KMS-11 (cell line): Measurements from ENCODE around the gene ESRP2.

ENCODE experiments used
- H2AFZ ChIP-seq: fragments of 200-600 bp; sonication (generic); 2 replicates; pipeline ENCODE4 v1.6.1; 2016; ENCODE audit warnings: antibody characterized with exemption, mixed run types, low read depth
- H3K27ac ChIP-seq: fragments of 200-600 bp; sonication (generic); 2 replicates; pipeline ENCODE4 v1.6.1; 2016; ENCODE audit warnings: mild to moderate bottlenecking, mixed run types
- H3K27me3 ChIP-seq: fragments of 200-600 bp; sonication (generic); 2 replicates; pipeline ENCODE4 v1.6.1; 2017; ENCODE audit warnings: mild to moderate bottlenecking, low read depth, mixed run types, moderate library complexity; ENCODE audit not compliant: insufficient read depth
- H3K36me3 ChIP-seq: fragments of 200-600 bp; sonication (generic); 2 replicates; pipeline ENCODE4 v1.6.1; 2017; ENCODE audit warnings: mild to moderate bottlenecking, mixed run types; ENCODE audit not compliant: insufficient read depth
- H3K4me1 ChIP-seq: fragments of 200-600 bp; sonication (generic); 2 replicates; pipeline ENCODE4 v1.6.1; 2016; ENCODE audit warnings: mild to moderate bottlenecking, low read depth, mixed run types; ENCODE audit not compliant: poor library complexity, severe bottlenecking
- H3K4me2 ChIP-seq: fragments of 200-600 bp; sonication (generic); 2 replicates; pipeline ENCODE4 v1.7.0; 2016; ENCODE audit warnings: mild to moderate bottlenecking, mixed run types
- H3K4me3 ChIP-seq: fragments of 200-600 bp; sonication (generic); IDR thresholded peaks from 2 replicates; pipeline ENCODE4 v1.6.1; 2017; ENCODE audit warnings: low read depth, low read length, mixed read lengths; ENCODE audit not compliant: insufficient read depth
- H3K79me2 ChIP-seq: fragments of 200-600 bp; sonication (generic); 2 replicates; pipeline ENCODE4 v1.6.1; 2016; ENCODE audit warnings: low read depth, mixed run types; ENCODE audit not compliant: insufficient read depth
- H3K9ac ChIP-seq: fragments of 200-600 bp; sonication (generic); 2 replicates; pipeline ENCODE4 v1.6.1; 2016; ENCODE audit warnings: mild to moderate bottlenecking, mixed run types
- H4K20me1 ChIP-seq: fragments of 200-600 bp; sonication (generic); 2 replicates; pipeline ENCODE4 v1.6.1; 2016; ENCODE audit warnings: mild to moderate bottlenecking, mixed run types; ENCODE audit not compliant: insufficient read depth
- CTCF ChIP-seq: fragments of 200-600 bp; sonication (generic); conservative IDR thresholded peaks from 2 replicates; pipeline ENCODE4 v1.6.1; 2017; ENCODE audit warnings: low read depth, mild to moderate bottlenecking, antibody characterized with exemption, low read length, moderate library complexity, mixed read lengths

The ESRP2 gene

DNA sequence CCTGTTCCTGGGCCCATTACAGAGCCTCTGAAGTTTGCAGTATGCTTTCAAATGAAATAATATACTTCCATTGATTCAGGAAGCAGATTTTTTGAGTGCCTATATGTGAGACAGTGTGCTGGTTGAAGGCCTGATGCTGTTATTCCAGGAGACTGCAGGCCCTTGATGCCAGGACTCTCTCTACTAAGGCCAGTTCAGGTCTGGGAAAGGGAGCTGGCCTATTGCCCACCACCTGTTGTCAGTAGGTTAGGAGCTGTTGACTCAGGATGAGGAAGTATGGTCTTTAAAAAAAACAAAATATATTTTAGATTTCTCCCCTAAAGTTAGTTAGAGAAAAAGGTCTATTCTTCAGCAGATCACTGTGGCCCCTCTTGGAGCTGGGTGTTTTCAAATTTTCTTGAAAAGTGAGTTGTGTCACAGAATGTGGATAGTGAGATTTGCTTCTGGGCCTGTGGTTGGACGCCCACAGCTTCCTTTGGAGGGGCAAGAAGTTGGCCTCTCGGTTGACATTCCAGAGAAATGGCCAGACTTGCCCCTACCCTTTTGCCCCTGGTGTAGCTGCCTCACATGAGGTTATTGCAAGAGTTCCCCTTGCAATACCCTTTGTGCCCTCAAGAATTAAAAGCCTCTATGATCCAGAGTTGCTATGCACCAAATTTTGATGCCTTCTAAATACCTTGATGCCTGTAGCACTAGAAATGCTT is 7.9 kb downstream of the ESRP2 start:
- H3K4me3 ChIP-seq = no peak overlapping the region
- peaks cover 15% of the 10 kb centered on the region for H3K4me1 ChIP-seq
- no peaks in the 10 kb centered on the region for H3K36me3 ChIP-seq
- no peak overlapping the region for H3K27ac ChIP-seq
- H3K79me2 ChIP-seq = no peaks in the 10 kb centered on the region
- no peak overlapping the region for H3K4me2 ChIP-seq
- H3K9ac ChIP-seq = no peak overlapping the region
- H2AFZ ChIP-seq = no peak overlapping the region
- H4K20me1 ChIP-seq = no peaks in the 10 kb centered on the region
- H3K27me3 ChIP-seq = no peaks in the 10 kb centered on the region
- TF ChIP-seq CTCF = 0 out of 2 replicates have a peak, but pooled peaks have one; percentile 14

GRCh38 chr16:68227183-68227793 is 8.6 kb downstream of the ESRP2 start:
- no peak overlapping the region for H2AFZ ChIP-seq
- H3K79me2 ChIP-seq = no peaks in the 10 kb centered on the region
- H3K36me3 ChIP-seq = no peaks in the 10 kb centered on the region
- H3K4me1 ChIP-seq = peaks cover 15% of the 10 kb centered on the region
- peak overlapping the region; percentile 2; the same call in 1 of the 2 replicates for H3K4me2 ChIP-seq
- H3K9ac ChIP-seq = no peak overlapping the region
- H4K20me1 ChIP-seq = no peaks in the 10 kb centered on the region
- H3K27me3 ChIP-seq = no peaks in the 10 kb centered on the region
- H3K27ac ChIP-seq = no peak overlapping the region
- no peak for TF ChIP-seq CTCF
- H3K4me3 ChIP-seq = no peak overlapping the region

GRCh38 chr16:68226116-68226515 is 9.8 kb downstream of the ESRP2 start:
- Histone ChIP-seq H3K27ac (no peak overlapping the region), H3K4me3 (no peak overlapping the region), H2AFZ (no peak overlapping the region), H3K36me3 (no peaks in the 10 kb centered on the region), H3K27me3 (no peaks in the 10 kb centered on the region), H3K9ac (no peak overlapping the region), H3K79me2 (no peaks in the 10 kb centered on the region), H3K4me1 (peaks cover 15% of the 10 kb centered on the region), H4K20me1 (no peaks in the 10 kb centered on the region), H3K4me2 (no peak overlapping the region)
- TF ChIP-seq CTCF = no peak

DNA sequence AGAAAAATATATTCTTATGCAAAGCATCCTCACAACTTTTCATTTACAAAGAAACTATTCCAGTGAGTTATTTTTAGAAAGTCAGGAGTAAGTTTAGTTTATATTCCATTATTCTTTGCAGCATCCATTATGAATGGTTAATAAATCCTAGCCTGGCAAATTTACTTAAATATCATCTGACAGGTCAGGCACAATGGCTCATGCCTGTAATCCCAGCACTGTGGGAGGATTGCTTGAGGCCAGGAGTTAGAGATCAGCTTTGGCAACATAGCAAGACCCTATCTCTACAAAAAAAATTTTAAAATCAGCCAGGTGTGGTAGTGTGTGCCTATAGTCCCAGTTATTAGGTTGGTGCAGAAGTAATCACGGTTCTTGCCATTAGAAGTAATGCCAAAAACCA is 12.9 kb downstream of the ESRP2 start:
- Histone ChIP-seq H3K27ac (no peak overlapping the region), H3K36me3 (no peaks in the 10 kb centered on the region), H4K20me1 (no peaks in the 10 kb centered on the region), H3K27me3 (no peaks in the 10 kb centered on the region), H2AFZ (no peak overlapping the region), H3K4me1 (peaks cover 15% of the 10 kb centered on the region), H3K4me3 (no peak overlapping the region), H3K79me2 (no peaks in the 10 kb centered on the region), H3K4me2 (no peak overlapping the region), H3K9ac (no peak overlapping the region)
- no peak for TF ChIP-seq CTCF
